Inferior parietal cortex (tissue), 1 donor: ENCODE data around the gene PDE6D.
"Not testable (repeated sequence)": the region's sequence is repeated elsewhere in the genome, so short reads cannot be mapped to it uniquely, and the experiment has no call there.

Experiments
- DNase-seq: peaks from one replicate; pipeline ENCODE4 v3.0.0-alpha.2; 2016; ENCODE audit errors: extremely low spot score

The PDE6D gene

DNA sequence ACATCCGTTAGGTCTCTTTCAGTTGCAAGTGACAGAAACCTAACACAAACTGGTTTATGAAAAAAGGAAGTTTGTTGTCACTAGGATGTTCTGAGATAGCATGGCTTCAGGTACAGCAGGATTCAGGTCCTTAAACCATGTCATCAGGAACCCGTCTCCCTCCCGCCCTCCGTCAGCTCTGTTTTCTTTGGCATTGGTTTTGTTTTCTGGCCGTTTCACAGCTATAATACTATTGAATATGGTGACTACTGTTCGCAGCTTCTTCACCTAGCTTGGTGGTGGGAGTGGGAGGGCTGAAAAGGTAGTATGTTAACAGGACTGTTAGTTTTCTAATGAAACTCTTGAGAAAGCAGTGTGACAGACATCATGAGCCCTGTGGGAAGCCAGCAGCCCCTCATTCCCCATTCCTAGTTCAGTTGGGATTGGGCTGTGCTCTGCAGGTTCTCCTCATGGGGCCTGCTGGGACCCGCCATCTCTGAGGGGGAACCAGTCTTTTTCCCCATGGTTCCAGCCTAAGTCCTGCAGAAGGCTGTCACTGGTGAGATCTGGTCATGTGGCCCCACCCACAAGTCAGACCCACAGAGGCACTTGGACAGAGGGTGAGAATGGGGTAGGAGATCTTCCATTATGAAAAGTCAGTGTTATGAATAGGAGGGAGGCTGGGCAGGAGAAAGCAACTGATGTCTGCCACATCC, 60.6 kb downstream of the PDE6D start:
- DNase-seq, result no peak

DNA sequence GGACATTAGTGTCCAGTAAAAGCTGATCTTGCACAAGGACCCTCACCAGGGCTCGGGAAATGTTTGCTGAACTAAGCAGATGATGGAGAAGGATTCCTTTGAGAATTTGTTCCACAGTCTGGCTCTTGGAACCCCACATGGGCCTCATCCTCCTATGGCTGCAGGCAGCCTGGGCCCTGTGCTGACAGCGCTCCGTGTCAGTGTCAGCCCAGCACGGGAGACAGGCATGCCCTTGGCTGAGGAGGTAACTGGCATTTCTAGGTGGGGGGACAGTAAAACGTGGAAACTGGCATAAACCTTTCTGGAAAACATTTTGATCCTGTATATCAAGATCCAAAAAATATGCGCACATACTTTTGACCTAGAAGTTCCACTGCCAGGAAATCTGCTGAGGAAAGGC, 62.3 kb downstream of the PDE6D start:
- DNase-seq, result no peak

DNA sequence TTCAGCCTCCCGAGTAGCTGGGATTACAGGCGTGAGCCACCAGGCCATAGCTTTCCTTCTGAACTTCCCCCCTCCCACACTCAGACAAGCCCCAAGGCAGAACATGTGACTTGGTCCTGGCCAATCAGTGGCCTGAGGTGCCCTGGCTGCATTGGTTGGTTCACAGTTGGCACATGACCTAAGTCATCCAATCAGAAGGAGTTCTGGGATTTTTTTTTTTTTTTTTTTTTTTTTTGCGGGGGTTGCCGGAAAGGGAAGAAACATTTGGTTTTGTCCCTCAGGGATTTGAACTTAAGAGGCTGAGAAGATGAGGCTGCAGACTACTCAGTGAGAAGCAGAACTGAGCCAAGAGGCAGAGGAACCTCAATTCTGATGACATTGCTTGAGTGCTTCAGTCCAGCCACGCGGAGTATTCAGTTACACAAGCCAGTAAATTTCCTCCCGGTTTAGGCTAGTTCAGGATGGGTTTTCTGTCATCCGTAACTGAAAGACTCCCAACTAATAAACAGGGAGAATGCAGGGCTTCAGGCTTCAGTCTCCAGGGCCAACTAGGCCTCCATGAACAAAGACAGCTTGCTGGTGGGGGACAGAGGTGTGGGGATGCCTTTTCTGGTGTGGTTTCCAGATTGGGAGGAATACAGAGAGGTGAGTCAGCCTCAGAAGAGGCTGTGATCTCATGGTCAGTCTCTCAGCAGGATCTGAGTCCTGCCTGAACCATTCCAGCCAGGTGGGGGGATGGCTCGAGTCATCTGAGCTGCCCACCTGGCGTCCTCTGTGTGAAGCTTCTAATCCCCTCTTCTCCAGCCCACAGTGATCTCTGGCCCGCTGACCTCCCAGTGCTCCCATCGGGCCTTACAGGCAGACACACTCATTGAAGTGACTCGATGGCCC, 63.6 kb downstream of the PDE6D start:
- DNase-seq, result no peak

DNA sequence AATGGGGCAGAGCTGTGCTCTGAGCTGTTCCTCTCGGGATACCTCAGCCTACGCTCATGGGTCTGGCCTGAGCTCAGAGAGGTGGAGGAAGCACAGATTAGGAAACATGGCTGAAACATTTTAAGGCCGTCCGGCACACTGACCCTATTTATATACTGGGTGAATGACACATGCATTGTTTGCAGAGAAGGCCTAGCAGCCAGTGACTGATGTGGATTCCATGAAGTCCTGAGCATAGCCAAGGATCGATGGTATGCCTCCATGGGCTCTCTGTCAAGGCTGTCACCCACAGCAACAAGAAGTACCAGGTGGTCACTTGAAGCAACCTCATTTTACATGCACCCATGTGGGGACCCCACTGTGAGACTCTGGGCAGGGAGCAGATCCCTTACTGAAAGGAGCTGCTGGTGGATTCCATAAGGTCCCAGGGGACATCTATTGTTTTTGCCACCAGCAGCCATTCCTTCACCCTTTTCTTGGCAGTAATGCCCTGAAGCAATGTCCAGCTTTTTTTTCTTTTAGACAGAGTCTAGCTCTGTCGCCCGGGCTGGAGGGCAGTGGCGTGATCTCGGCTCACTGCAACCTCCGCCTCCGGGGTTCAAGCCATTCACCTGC, 64.3 kb downstream of the PDE6D start:
- no peak for DNase-seq

DNA sequence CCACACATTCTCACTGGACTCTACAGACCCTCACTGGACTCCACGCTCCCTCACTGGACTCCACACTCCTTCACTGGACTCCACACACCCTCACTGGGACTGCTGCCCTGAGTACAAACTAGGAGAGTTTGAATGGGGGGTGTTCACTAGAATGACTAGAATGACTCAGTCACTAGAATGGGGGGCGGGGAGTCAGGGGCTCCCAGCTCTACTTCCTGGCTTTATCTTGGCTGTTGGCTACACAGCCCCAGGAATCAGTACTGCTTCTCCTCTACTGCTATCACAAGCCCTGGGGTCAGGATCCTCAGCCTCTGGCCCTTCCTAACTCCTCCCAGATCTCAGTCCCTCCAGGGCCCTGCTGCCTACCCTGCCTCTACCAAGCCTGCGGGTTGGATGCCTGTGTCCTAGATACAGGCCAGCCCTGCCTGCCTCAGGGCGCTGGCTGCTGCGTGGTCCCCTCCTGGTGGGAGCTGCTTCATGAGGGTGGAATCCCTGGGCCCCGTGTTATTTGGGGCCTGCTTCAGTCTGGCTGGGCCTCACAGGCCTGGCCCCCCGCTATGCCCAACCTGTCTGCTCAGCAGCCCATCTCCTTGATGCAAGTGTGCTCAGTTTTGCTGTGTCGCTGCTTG, 65.0 kb downstream of the PDE6D start:
- no peak for DNase-seq

DNA sequence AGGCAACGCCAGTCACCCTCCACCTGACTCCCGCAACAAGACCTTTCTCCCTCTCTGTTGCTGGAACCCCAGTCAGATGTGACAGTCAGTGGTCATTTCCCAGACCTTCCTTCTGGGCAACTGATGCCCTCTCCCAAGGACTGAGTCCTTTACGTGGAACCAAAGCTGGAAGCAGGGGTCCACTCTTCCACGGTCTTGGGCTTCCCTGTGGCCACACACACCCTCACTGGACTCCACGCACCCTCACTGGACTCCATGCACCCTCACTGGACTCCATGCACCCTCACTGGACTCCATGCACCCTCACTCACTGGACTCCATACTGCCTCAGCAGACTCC, 65.6 kb downstream of the PDE6D start:
- DNase-seq, result no peak

DNA sequence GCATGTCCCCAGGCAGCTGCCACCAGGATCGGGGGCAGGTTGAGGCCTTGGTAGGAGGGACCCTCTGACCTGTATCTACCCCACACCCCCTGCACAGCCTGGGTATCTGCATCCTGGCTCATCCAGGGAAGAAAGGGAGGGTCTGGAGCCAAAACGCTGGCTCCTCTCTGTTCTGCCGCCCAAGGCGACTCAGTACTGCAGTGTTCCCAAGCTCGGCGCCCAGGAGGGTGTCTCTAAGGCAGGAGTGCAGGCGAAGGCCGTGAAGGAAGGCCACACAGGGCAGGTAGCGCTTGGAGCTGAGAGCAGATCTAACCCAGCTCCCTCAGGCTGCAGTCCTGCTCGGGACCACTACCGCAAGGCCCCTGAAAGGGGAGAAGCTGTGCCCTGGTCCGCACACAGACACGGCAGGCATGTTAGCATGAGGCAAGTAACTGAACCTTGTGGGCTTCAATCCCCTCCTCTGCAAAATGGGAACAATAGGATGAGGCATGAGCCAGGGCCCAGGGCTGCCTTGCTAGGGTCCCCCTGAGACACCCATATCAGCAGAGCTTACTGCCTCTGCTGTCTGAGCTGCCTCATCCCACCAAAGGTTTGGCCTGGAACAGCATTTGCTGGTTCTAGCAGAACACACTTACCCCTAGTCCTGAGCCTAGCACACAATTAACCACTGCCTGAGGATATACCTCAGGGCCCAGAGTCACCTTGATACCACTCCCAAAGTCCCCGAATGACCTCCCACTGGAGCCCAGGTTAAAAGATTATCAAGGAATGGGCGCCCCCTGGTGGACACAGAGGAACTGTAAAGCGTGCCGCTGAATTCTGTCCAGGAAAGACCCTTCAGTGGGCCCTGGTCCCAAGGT, 66.2 kb downstream of the PDE6D start:
- peak; percentile 81 for DNase-seq

DNA sequence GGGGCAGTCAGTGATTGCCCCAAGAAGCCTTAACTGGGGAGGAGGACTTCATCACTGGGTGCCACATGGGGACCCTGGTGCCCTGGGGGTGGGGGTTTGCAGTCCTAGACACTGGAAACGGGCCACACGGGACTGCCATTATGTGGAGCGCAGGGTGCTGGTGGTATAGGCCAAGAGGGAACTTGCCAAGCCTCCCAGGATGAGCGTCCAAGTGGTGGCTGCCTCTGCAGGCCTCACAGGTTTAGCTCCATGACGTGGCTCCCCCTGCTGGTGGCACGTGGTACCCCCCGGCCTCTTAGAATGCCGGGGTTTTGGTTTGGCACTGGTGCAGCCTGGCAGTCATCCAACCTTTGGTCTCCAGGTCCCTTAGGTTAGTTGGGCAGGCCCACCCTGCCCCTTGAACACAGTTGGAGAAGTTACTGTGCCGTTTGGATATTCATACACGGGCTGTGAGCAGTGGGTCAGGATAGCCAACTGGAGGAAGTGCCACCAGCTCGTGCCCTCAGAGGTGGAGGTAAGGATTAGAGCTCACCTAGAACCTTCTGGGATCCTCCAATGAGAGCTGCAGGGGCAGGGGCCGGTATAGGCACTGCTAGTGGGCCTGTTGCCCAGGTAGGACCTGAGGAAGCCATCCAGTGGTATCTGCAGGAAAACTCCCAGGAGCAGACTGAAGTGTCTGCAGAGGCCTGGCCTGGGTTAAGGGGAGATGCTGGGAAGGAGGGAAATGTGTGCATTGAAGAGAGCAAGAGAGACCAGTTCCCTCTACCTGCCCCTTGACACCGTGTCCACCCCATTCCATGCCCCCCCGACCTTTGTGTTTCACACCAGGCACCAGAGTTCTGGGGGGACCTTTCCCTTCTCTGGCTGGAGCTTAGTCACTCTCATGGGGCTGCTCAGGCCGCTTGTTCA, 67.1 kb downstream of the PDE6D start:
- DNase-seq, result peak; percentile 77

DNA sequence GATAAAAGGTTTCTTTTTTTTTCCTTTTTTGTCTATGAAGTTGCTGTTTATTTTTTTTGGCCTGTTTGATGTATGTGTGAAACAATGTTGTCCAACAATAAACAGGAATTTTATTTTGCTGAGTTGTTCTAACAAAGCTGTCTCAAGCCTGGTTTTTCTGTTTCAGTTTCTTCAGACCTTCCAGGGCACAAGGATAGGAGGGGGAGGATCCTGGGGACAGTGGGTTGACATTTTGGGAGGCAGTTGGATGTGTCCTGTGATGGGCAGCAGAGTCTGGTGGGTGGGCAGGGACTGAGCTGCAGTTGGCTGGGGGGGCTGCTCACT, 67.7 kb downstream of the PDE6D start:
- DNase-seq, result not testable (repeated sequence)

DNA sequence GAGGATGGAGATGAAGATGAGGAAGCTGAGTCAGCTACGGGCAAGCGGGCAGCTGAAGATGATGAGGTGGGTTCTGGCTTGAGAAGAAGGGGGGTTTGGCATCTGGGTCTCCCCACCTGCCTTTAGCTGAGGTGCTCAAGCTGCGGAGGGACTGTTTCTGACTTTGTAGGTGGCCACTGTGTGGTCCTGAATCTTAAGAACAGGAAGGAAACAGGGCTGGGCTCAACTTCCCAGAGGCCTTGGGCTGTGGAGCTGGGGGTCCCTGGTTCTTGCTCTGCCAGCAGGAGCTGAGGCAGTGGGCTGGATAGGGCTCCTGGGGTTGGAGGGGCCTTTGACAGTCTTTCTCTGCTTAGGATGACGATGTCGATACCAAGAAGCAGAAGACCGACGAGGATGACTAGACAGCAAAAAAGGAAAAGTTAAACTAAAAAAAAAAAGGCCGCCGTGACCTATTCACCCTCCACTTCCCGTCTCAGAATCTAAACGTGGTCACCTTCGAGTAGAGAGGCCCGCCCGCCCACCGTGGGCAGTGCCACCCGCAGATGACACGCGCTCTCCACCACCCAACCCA, 68.5 kb downstream of the PDE6D start:
- DNase-seq, result not testable (repeated sequence)

DNA sequence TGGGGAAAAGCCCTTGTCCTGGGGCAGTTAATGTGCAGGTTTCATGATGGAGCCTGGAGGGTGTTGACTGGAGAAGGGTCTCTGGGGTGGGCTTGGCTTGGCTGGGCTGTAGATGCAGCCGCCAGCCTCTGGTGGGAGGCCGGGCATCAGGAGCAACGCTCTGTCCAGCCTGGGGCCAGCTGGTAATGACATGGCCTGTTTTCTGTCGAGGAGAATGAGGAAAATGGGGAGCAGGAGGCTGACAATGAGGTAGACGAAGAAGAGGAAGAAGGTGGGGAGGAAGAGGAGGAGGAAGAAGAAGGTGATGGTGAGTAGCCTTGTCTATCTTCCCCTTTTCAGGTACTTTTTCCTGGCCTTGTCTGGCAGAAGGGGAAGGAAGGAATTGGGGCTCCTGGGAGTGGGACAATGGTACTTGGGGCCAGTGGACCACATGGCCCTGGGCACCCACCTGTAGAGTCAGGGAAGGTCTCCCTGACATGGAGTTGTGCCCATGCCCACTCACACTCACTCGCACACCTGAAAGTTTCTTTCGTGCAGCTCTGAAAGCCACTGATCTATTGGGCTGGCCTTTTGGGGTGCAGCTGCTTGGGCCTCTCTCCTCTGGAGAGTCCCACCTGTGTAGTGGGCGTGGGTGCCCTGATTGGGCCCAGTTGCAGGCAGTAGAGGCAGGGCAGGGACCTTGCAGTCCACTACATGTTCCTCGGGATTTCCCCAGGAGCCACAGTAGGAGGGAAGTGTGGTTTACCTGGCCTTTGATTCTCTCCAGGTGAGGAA, 69.2 kb downstream of the PDE6D start:
- DNase-seq, result no peak

DNA sequence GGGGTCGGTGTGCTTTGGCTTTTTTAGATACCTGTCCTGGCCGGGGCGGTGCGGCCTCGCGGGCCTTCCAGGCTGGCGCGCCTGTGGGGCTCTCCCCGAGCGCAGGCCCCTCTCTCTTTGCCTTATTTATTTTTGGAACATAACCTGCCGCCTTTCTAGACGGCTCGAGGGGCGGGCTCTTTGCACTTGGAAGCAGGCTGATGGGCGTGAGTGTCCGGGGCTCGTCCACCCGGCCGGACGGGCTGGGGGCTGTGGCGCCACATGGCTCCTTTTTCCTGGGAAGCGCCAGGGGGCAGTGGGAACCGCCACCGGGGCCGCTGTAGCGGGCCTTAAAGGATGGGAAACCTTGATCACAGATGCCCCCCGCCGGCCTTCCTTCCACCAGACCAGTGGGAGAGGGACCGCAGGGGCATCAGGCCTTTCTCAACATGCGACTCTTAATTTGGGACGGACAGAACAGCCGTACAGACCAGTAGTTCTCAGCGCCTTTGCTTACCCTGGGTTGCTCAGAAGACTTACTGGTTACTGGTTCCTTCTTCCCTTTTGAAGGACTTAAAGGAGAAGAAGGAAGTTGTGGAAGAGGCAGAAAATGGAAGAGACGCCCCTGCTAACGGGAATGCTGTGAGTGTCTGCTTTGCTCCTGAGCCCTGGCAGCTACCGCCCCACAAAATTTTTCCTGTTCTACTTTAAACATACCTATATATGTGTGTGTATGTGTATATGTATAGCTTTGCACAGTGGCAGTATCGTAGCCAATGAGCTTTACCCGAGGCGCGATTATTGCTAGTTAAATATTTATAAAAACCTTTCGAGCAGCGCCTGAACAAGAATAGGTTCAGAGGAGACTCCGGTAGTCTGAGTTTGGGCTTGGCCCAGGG, 70.0 kb downstream of the PDE6D start:
- DNase-seq, result no peak

DNA sequence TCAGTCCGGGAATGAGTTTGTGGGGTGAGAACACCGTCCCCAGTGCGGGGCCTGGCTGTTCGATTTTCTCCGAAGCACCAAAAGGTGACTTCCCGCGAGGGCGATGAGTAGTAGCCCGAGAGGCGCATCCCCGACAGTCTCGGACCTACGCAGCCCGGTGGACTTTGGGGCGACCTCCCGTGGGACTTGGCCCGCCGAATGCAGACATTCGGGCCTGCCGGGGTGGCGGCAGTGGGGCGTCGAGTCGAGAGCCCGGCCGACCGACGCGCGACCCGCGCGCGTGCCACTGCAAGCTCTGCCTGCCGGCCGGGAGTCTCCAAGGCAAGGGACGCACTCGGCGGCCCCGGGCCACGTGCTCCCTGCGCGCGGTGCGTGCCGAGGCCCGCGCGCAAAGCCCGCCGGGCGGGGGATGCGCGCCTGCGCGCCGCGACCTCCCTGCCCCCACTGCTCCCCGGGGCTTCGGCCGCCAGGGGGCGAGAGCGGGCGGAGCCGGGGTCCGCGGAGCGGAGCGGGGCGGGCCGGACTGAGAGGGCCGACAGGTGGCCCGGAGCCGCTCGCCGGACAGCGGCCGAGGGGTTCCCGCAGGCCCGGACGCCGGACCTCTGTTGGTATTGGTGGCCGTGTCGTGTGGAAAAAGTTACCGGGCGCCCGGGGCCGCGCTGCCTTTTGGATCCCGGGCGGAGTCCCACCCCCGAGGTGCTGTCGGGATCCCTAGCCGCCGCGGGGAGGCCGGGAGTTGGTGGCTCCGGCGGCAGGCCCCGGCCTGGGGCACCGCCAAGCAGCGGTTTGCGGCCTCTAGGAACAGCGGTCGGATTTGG, 70.9 kb downstream of the PDE6D start:
- peak; percentile 65 for DNase-seq

DNA sequence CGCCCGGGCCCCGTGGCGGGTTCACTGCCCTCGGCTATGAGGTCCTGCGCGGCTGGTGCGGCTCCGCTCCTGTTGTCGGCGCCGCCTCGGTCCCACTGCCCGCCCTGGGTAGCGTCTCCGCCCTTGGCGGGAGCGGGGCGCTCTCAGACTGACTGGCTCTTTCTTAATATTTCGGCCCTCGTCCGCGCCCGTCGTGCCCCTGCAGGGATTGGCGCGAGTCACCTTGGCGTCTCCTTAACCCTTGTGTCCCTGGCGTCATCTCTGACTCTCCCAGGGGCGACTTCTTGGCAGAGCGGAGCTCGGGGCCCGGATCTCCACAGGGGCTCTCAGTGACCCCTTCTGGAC, 71.5 kb downstream of the PDE6D start:
- no peak for DNase-seq

DNA sequence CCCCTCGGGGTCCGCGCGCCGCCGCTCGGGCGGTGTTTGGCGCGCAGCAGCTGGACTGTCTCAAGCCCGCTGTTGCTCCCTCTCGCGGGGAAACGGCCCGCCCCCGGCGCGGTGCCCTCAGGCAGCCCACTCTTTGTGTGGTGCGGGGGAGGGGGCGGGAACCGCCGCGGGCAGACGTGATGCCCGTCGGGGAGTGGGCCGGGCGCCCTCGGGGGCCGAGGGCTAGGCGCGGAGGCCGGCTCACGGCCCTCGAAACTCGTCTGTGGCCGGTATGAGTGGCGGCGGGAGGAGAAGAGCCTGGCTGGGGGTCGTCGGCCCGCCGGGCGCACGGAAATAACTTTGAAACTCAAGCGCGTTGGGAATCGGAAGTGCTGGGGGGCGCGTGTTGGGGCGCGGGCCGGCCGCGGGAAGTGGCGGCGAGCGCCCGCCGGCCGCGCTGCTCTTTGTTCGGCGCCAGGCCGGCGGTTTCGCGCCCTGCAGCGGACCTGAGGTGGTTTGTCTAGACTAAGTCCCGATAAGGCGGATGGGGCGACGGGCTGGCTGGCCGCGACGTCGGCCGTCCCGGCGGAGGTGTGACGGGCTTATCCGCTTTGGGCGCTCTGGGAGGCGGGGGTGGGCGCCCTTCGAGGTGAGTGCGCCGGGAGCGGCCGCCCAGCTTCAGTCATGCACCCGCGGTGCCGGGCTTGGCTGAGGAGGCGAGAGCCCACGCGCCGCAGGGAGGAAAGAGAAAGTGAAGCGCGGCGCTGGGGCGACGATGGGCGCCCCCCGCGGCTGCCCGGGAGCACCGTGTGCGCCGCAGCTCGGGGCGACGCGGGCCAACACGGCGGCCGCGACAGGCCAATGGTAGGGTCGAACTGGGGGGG, 72.1 kb downstream of the PDE6D start:
- DNase-seq, result no peak

DNA sequence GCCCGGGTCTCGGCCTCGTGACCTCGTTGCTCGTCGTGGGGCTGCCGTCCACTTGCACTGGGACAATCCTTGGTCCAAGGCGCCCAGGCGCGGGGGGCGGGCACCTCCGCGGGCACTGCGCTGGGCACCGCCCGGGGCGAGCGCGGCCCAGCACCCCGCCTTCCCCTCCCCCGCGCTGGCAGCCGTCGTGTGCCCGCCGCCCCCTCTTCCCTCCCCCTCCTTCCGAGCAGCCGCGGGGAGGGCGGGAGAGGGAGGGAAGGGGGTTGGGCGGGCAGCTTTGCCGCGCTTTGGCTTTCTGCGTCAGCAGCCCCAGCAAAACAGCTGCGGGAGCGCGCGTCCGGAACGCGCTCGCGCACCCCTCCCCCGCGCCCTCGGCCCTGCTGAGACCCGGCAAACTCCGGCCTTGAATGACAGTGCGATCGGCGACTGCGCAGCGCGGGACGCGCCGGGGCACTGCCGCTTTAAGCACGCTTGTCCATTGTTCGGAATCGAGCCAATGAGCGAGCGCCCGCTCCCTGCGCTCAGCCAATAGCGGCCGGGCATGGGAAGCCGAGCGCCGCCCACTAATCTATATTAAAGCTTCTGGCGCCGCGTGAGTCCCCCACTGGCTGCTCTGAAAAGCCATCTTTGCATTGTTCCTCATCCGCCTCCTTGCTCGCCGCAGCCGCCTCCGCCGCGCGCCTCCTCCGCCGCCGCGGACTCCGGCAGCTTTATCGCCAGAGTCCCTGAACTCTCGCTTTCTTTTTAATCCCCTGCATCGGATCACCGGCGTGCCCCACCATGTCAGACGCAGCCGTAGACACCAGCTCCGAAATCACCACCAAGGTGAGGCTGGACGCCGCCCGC, 72.9 kb downstream of the PDE6D start, which contains the start of gene PTMA:
PTMA (plus strand) TSS at position 599 of the 846 bp plus-strand sequence; CDS start at position 781, 182 bp downstream.
- peak; percentile 99 for DNase-seq
